OCI-LY3 (cell line): ENCODE results near the gene HTT.

Source experiments
- EZH2phosphoT487 ChIP-seq: fragments of 200-600 bp; shearing (Covaris generic); IDR thresholded peaks from 2 replicates; pipeline ENCODE4 v1.6.1; 2018; ENCODE audit warnings: antibody characterized with exemption, mixed run types, low read depth
- TF ChIP-seq, protein P1 (sequence below): fragments of 200-600, 300-600 bp; sonication (generic); IDR thresholded peaks from 2 replicates; pipeline ENCODE4 v1.5.1; 2014; ENCODE audit warnings: antibody characterized with exemption, low read length, low read depth

DNA sequence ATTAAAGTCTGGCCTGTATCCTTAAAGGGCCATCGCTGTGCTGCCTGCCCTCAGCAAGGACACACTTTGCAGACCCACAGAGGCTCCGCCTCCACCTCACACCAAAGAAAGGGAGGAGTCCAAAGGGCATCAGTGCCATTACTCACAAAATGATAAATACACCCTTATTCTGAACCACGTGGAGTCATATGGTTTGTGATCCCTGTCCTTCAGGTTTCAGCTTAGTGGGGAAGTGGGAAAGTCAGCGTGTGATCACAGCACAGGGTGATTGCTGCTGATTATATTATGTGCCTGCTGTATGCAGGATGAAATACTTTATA is 138.6 kb downstream of the HTT start:
- no peak for TF ChIP-seq EZH2phosphoT487
- TF ChIP-seq, protein P1, sequence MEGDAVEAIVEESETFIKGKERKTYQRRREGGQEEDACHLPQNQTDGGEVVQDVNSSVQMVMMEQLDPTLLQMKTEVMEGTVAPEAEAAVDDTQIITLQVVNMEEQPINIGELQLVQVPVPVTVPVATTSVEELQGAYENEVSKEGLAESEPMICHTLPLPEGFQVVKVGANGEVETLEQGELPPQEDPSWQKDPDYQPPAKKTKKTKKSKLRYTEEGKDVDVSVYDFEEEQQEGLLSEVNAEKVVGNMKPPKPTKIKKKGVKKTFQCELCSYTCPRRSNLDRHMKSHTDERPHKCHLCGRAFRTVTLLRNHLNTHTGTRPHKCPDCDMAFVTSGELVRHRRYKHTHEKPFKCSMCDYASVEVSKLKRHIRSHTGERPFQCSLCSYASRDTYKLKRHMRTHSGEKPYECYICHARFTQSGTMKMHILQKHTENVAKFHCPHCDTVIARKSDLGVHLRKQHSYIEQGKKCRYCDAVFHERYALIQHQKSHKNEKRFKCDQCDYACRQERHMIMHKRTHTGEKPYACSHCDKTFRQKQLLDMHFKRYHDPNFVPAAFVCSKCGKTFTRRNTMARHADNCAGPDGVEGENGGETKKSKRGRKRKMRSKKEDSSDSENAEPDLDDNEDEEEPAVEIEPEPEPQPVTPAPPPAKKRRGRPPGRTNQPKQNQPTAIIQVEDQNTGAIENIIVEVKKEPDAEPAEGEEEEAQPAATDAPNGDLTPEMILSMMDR, result no peak
